Heart left ventricle (tissue), 16 donors: ENCODE measurements around the gene OXNAD1. TPM values are rescaled to one million over a fixed set of nuclear protein-coding genes. Genes with fewer than 3 reads are reported as not detected.
A peak's percentile ranks its signal among the peaks of the same experiment; 100 is the strongest.

Experiments
- ATAC-seq, 4 donors: fragments of 200-7000 bp; cut with Tn5 transposase; one replicate each; pipeline ENCODE4 v1.9.1; 2020 to 2022; ENCODE audit warnings: moderate library complexity in 4 of 4, mild to moderate bottlenecking in 3 of 4, moderate number of reproducible peaks in 1 of 4
- DNase-seq, 5 donors: peaks; one replicate each; pipeline ENCODE4 v3.0.0-alpha.2; 2020
- H3K27ac ChIP-seq, 12 donors: fragments of 200-600 bp; sonication (generic) in 4 of 12; one replicate each; pipeline versions ENCODE4 v1.5.0 to v1.8.0; 2016 to 2022; ENCODE audit warnings: mild to moderate bottlenecking in 2 of 12
- H3K27me3 ChIP-seq, 9 donors: fragments of 200-600 bp; sonication (generic) in 2 of 9; one replicate each; pipeline versions ENCODE4 v1.5.1 to v1.8.0; 2016 to 2022; ENCODE audit warnings: mild to moderate bottlenecking in 3 of 9
- H3K36me3 ChIP-seq, 9 donors: fragments of 200-600 bp; sonication (generic) in 2 of 9; one replicate each; pipeline versions ENCODE4 v1.5.0 to v1.8.0; 2018 to 2022; ENCODE audit warnings: mild to moderate bottlenecking in 2 of 9
- H3K4me1 ChIP-seq, 12 donors: fragments of 200-600 bp; sonication (generic) in 4 of 12; one replicate each; pipeline versions ENCODE4 v1.5.0 to v1.8.0; 2016 to 2022; ENCODE audit warnings: mild to moderate bottlenecking in 3 of 12
- H3K4me3 ChIP-seq, 12 donors: fragments of 200-600 bp; sonication (generic) in 4 of 12; one replicate each; pipeline versions ENCODE4 v1.5.0 to v1.8.0; 2017 to 2022; ENCODE audit warnings: mild to moderate bottlenecking in 9 of 12, moderate library complexity in 4 of 12
- H3K9me3 ChIP-seq, 12 donors: fragments of 200-600 bp; sonication (generic) in 4 of 12; one replicate each; pipeline versions ENCODE4 v1.5.0 to v1.8.0; 2016 to 2022; ENCODE audit warnings: mild to moderate bottlenecking in 1 of 12
- CTCF ChIP-seq, 12 donors: fragments of 200-600 bp; sonication (generic) in 4 of 12; IDR thresholded peaks; one replicate each; pipeline versions ENCODE4 v1.5.0 to v1.8.0; 2018 to 2022; ENCODE audit warnings: antibody characterized with exemption in 12 of 12, mild to moderate bottlenecking in 5 of 12
- POLR2A ChIP-seq, 2 donors: fragments of 450-650 bp; IDR thresholded peaks; one replicate each; pipeline ENCODE4 v1.6.1; 2017; ENCODE audit warnings: antibody characterized with exemption in 2 of 2, mild to moderate bottlenecking in 2 of 2, moderate library complexity in 2 of 2
- WGBS, 4 donors: extraction: QIAGEN DNeasy Blood & Tissue Kit in 2 of 4; methylation state at CpG; one replicate each; pipeline versions ENCODE4 v1.1.5 to v1.1.7; 2013 to 2018; 5-methylcytosine and 5-hydroxymethylcytosine counted together
- intact Hi-C, 10 donors: fragments of 100-400 bp; cut with DNase I; formaldehyde crosslinking; loops; one replicate each; pipeline versions ENCODE4 v1.11.1 to v1.14.2; 2022
- polyA plus RNA-seq, 2 donors: library from polyadenylated mRNA; stranded (reverse); fragments of 200-250 nt; gene quantifications; one replicate each; pipeline ENCODE4 v1.2.3, GENCODE V29; 2013
- total RNA-seq, 9 donors: library from RNA; depleted of rRNA in 2 of 9; stranded (reverse); fragments of >200 nt in 2 of 9; fragmentation: NEBNext Ultra II Directional in 3 of 9; extraction: Animal tissue kit (Norgen Biotek cat#: 25700) in 3 of 9; gene quantifications; one replicate each; pipeline versions ENCODE4 v1.1.0 to v1.2.4, GENCODE V29; 2016 to 2023
- donor health status: ischemic (EF 13 %, LVEDD 7.1; RV severe dilation, severe dysfunction).
- donor health status: healthy with polysubstance abuse.
- donor health status: DM: no; HTN: yes; CAD: no.
- donor health status: DM: no; HTN: no; CAD: no.
- donor health status: ischemic (EF 25% LVEDD 6.9; RV normal size, moderate dysfunction).
- donor health status: ischemic (EF 25% LVEDD 5.7; RV mildly dilated, moderate dysfunction).
- donor health status: healthy.
- donor health status: DM: yes; HTN: yes; CAD: no.
- donor health status: ischemic (EF 35%, LVEDD 5.7; RV mildly dilated, moderate dysfunction).
- donor health status: nonischemic (EF 11% LVEDD 7.7; RV severe dilation, severe dysfunction).
- donor health status: DM: yes; HTN: yes; CAD: no.
- donor health status: PGD.
- donor health status: ischemic (EF 29% LVEDD 5.4; RV normal size, mild dysfunction).
- donor health status: nonischemic (EF 23%, LVEDD 6.1; RV moderate dilation, normal function).

Gene OXNAD1
- total and polyA plus RNA-seq, 11 donors, result 7.3 to 26.9 (median 18.1) TPM

GRCh38 chr3:16315623-16316022, 50.6 kb downstream of the OXNAD1 start:
- ATAC-seq, result no peak
- Histone ChIP-seq H3K4me1 (peaks cover 0 to 50% (median 11%) of the 10 kb centered on the region in 12 donors), H3K4me3 (no peak overlapping the region), H3K27ac (no peak overlapping the region), H3K9me3 (no peaks in the 10 kb centered on the region), H3K36me3 (peaks cover 0 to 87% (median 74%) of the 10 kb centered on the region in 9 donors), H3K27me3 (no peaks in the 10 kb centered on the region)
- TF ChIP-seq CTCF (IDR thresholded peaks at IDR 0.05) (no peak), POLR2A (IDR thresholded peaks at IDR 0.05) (no peak)
- DNase-seq, result no peak
- intact Hi-C loops, result no loop called here
- WGBS, 4 donors, result 83 to 86% (median 85%) methylated on average over 7 of the region's 7 CpGs

GRCh38 chr3:16316396-16316795, 51.4 kb downstream of the OXNAD1 start:
- DNase-seq (no peak), ATAC-seq (no peak)
- Histone ChIP-seq H3K27ac (no peak overlapping the region), H3K36me3 (peaks cover 0 to 92% (median 82%) of the 10 kb centered on the region in 9 donors), H3K4me3 (no peak overlapping the region), H3K9me3 (no peaks in the 10 kb centered on the region), H3K27me3 (no peaks in the 10 kb centered on the region), H3K4me1 (peaks cover 0 to 45% (median 10%) of the 10 kb centered on the region in 12 donors)
- WGBS, 4 donors, result 80 to 92% (median 88%) methylated on average over 2 to 3 of the region's 3 CpGs
- TF ChIP-seq POLR2A (IDR thresholded peaks at IDR 0.05) (no peak), CTCF (IDR thresholded peaks at IDR 0.05) (no peak)
- intact Hi-C loops, result no loop called here

GRCh38 chr3:16316847-16317560, 52.0 kb downstream of the OXNAD1 start:
- peak in 1 of 4 donors; percentile 6 for ATAC-seq
- WGBS, 4 donors, result 91 to 94% (median 92%) methylated on average over 5 of the region's 5 CpGs
- intact Hi-C loops, result no loop called here
- Histone ChIP-seq H3K9me3 (no peaks in the 10 kb centered on the region), H3K4me3 (no peak overlapping the region), H3K36me3 (peaks cover 0 to 98% (median 88%) of the 10 kb centered on the region in 9 donors), H3K27me3 (no peaks in the 10 kb centered on the region), H3K4me1 (peaks cover 0 to 40% (median 7%) of the 10 kb centered on the region in 12 donors), H3K27ac (no peak overlapping the region)
- no peak for DNase-seq
- TF ChIP-seq CTCF (IDR thresholded peaks at IDR 0.05), result no peak
- no peak for TF ChIP-seq POLR2A (IDR thresholded peaks at IDR 0.05)

GRCh38 chr3:16317561-16317945, 52.5 kb downstream of the OXNAD1 start:
- ATAC-seq, result peak in 1 of 4 donors; percentile 9
- TF ChIP-seq POLR2A (IDR thresholded peaks at IDR 0.05), result no peak
- no peak for TF ChIP-seq CTCF (IDR thresholded peaks at IDR 0.05)

More at GRCh38 chr3:16317561-16317945, 52.5 kb downstream of the OXNAD1 start:
- H3K27ac ChIP-seq, result no peak overlapping the region
- 94 to 97% (median 96%) methylated on average over 5 to 6 of the region's 6 CpGs for WGBS, 4 donors
- H3K27me3 ChIP-seq, result no peaks in the 10 kb centered on the region
- H3K9me3 ChIP-seq, result no peaks in the 10 kb centered on the region
- DNase-seq, result no peak
- intact Hi-C loops, result no loop called here
- H3K36me3 ChIP-seq, result peaks cover 0 to 100% (median 88%) of the 10 kb centered on the region in 9 donors
- peaks cover 0 to 35% (median 2%) of the 10 kb centered on the region in 12 donors for H3K4me1 ChIP-seq
- H3K4me3 ChIP-seq, result no peak overlapping the region
